Measurements from ENCODE around the gene CST11.

DNA sequence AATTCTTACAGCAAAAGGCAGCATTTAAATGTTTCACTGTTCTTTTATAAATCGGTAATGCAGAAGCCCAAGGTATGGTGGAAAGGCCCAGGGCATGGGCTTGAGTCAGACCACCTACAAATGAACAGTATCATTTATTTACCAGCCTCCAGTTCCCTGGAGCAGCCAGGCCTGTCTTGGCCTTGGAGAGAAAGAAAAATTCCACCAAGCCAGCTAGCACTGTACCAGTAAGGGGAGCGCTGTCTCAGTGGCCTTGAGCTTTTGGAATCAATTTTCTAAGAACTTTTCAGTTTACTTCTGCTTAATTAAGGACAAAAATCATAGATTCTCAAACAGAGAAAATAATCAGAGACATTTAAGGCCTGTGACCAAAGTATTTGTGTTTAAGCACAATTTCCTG, 43.7 kb downstream of the CST11 start:
- TF ChIP-seq CTCF (IDR thresholded peaks at IDR 0.05 in 4 of 5, conservative IDR thresholded peaks at IDR 0.05 in 1 of 5) (no peak), POLR2A (IDR thresholded peaks at IDR 0.05) (no peak)
